ENCODE measurements around the gene HOXD3.

Gene HOXD3

DNA sequence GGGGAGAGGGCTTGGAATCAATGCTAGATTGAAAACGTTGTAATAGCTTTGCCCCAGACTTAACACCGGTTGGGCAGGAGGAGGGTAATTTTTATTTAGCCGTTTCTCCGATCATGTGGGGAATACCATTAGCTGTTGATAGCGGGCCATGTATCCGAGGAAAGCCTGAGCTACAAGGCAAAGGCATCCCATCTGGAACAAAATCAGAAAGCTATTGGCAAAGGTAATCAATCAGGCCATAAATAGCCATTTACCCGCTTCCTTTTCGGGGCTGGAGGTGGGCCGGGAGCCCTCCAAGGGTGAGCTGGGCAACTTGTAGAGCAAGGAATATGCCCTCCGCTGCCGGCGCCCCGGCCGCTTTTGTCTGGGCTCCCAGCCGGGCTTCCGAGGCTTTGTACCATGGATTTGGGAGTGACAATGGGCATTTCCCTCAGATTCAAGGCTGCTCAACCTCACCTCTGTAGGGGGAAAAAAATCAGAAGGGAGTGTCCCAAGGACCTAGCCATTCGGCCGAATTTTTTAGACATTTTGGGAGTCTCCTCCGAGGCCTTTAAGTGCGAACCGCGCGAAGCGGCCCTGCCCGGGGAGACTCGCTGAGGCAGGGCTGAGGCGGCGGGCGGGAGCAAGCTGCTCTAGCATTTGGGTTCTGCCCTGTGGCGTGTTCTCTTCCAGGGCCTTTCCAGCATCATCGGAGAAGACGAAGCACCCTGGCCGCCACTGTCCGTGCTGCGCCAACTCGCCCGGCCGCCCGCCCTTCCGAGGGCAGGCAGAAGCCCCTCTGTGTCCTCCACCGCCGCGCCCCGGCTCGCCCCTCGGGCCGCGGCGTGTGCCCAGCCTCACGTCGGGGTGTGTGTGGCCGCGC lies 35.7 kb upstream of the HOXD3 start:
- in situ Hi-C loops (cut with HindIII; ENCODE audit: low sequenced_read_pairs), result no loop called here

DNA sequence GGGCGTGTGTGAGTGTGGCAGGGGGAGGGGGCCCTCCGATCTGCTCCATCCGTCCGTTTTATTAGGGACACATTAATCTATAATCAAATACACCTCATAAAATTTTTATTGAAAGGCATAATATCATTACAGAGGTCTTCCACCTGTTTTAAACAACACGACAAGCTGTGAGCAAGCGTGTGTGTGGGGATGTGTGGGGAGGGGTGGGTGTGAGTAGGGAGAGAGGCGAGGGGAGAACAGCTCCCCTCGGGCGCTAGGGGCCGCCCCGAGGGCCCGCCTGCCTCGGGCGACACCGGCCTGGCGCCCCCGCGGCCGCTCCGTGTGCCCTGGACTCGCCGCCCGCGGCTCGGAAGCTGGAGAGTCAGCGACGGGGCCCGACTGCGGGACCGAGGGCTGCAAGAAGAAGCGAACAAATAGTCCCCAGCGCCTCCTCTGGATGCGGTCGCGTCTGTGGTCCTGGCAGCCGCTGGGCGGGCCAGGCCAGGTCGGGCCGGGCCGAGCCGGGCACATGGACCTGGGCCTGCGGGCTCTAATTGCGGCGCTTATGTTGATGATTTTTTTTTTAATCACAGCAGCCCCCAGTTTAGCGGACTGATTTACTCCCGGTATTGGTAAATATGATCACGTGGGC lies 34.9 kb upstream of the HOXD3 start:
- in situ Hi-C loops (cut with HindIII; ENCODE audit: low sequenced_read_pairs), result no loop called here

DNA sequence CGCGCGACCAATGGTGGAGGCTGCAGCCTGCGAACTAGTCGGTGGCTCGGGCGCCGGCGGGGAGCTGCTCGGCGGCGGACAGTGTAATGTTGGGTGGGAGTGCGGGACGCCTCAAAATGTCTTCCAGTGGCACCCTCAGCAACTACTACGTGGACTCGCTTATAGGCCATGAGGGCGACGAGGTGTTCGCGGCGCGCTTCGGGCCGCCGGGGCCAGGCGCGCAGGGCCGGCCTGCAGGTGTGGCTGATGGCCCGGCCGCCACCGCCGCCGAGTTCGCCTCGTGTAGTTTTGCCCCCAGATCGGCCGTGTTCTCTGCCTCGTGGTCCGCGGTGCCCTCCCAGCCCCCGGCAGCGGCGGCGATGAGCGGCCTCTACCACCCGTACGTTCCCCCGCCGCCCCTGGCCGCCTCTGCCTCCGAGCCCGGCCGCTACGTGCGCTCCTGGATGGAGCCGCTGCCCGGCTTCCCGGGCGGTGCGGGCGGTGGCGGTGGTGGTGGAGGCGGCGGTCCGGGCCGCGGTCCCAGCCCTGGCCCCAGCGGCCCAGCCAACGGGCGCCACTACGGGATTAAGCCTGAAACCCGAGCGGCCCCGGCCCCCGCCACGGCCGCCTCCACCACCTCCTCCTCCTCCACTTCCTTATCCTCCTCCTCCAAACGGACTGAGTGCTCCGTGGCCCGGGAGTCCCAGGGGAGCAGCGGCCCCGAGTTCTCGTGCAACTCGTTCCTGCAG lies 34.3 kb upstream of the HOXD3 start, which contains the start of gene HOXD9:
TSS of gene HOXD9 (plus strand) at position 37 of the 728 bp plus-strand sequence. CDS start at position 87, 50 bp downstream.
- in situ Hi-C loops (cut with HindIII; ENCODE audit: low sequenced_read_pairs), result no loop called here

DNA sequence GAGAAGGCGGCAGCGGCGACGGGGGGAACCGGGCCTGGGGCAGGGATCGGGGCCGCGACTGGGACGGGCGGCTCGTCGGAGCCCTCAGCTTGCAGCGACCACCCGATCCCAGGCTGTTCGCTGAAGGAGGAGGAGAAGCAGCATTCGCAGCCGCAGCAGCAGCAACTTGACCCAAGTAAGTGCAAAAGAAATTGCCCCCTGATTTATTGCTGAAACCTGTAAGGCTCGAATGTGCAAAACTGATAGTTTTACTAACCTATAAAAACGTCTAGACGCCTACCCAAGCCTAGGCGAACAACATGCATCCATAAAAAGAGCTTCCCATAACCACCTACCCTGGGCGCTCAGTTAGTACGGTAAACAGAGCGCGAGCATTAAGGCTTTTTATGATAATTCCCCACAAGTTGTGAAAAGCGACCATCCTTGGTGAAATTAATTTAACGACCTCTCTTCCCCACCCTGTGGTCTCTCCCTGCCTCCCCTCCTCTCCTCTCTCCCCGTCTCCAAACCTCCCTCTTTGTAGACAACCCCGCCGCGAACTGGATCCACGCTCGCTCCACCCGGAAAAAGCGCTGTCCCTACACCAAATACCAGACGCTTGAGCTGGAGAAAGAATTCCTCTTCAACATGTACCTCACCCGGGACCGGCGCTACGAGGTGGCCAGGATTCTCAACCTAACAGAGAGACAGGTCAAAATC lies 33.5 kb upstream of the HOXD3 start:
- in situ Hi-C loops (cut with HindIII; ENCODE audit: low sequenced_read_pairs), result no loop called here

DNA sequence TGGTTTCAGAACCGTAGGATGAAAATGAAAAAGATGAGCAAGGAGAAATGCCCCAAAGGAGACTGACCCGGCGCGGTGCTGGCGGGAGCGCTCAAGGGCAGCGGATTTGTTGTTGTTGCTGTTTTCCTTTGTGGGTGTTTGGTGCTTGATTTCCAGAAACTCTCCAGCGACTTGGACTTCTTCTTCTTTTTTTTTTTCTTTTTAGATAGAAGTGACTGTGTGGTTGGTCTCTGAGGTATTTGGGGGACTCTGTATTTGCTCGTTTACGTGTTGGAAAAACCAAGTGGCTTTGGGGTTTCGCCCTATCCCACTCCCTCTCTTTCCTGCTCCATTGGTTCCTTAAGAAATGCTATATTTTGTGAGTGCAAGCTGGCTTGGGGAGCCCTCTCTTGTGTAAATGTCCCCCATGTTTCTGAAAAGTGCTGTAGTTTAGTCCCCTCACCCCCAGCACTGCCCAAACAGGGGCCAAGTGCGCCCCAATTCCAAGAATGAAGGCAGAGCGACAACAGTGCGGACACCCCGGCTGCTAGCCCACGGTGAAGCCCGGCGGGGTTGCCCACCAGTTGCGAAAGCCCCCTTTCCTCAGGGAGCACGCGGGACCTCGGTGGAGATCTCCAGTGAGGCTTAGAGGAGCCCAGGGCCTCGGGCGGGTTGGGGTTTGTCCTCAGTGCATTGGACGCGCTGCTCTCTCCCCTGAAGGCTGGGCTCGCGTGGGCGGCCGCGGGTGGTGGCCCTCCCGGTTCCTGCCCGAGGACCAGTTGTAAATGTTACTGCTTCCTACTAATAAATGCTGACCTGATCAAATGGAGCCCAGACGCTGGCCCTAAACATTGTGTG lies 32.8 kb upstream of the HOXD3 start:
- in situ Hi-C loops (cut with HindIII; ENCODE audit: low sequenced_read_pairs), result no loop called here

DNA sequence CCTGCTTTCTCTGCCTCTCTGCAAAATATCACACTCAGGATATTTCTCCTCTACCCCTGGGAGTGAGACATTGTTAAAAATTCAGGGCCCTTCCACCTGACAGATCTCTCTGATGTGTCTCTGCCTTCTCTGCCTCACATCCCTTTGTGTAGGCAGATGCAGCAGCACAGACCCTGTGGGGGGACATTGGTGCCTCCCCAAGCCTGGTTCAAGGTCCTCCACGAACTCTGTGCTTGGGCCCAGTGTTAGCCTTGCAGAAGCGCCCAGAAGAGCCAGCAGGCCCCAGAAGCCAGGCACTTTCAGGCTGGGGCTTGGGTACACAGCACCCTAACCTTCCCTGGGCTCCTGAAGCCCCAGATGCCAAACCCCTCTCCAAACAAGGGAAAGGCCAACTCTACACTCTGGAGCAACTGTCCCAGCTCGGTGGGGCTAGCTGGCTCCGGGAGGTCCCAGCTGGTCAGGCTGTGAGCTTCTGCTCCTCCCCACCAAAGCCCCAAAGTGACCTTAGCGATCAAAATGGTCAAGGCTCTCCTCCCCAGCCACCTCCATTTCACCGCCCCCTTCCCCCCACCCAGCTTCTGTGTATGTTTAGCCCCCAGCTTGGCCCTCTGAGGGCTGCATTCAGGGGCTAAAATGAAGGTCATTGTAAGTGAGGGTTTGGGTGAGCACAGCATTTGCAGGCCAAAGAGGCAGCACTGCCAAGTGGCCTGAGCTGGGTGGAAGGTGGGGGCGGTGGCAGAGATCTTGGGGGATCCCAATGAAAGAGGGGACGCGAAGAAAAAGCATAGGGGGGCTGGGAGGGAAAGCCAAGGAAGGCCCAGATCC lies 31.9 kb upstream of the HOXD3 start:
- in situ Hi-C loops (cut with HindIII; ENCODE audit: low sequenced_read_pairs), result loop anchor here (25.0 kb wide), 1 partner anchor 512 kb away; no protein-coding TSS in a partner anchor

DNA sequence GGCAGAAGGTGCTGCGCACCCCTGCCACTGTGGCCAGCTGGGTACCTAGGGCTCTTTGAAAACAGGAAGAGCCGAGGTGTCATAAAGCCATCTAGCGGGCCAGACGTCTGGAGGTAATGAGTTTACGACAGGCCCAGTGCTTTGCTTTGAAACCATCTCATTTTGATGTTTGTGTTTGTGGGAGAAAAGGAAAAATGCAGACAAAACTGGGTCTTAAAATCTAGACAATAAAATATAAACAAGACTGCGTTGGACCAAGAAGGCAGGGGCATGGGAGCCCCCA lies 31.4 kb upstream of the HOXD3 start:
- in situ Hi-C loops (cut with HindIII; ENCODE audit: low sequenced_read_pairs), result loop anchor here (25.0 kb wide), 1 partner anchor 512 kb away; no protein-coding TSS in a partner anchor

DNA sequence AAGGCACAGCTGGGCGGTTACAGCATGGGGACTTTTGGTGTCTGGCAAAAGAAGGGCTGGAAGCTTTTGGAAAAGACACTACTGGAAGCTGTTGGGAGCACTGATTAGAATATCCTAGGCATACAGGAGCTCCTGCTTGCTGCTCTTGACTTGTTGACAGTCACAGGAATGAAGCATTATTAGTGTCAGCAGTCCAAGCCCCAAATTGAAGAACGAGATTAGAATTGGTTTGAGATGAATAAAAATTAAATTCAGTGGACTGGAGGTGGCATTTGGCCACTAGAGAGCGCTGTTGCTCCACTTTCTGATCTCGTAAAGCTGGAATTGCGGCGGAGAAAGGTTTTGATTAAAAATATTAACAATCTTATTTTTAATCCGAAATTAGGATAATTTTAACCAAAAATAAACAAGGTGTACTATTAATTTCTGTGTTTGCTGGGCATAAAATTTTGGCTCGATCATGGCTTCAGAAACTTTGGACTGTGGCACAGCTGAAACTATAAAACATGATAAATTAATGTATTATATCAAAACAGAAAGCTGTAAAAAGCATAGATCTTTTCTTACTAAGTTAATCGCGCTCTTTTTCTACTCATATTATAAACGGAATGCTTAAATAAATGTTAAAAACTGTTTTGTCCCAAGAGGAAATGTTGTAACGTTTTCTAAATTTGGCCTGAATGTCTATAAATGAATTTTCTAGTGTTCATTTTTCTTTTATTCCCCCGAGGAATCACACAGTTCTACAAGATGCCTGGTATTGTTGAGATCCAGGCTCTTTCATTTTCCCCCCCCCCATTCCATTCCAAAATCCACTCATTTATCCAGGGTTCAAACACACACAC lies 30.0 kb upstream of the HOXD3 start:
- in situ Hi-C loops (cut with HindIII; ENCODE audit: low sequenced_read_pairs), result loop anchor here (25.0 kb wide), 1 partner anchor 510 kb away; no protein-coding TSS in a partner anchor

DNA sequence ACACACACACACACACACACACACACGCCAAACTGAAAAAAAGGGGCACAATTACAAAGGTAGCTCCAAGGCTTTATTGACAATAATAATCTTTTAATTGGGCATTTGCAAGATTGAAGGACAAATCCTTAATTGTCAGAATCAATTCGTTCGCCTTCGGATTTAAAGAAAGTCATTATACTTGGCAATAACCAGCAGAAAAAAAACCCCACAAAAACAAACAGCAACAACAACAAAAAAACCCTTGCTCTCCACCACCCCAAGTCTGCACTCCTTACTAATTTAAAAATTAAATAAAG lies 29.4 kb upstream of the HOXD3 start:
- in situ Hi-C loops (cut with HindIII; ENCODE audit: low sequenced_read_pairs), result loop anchor here (25.0 kb wide), 1 partner anchor 510 kb away; no protein-coding TSS in a partner anchor

DNA sequence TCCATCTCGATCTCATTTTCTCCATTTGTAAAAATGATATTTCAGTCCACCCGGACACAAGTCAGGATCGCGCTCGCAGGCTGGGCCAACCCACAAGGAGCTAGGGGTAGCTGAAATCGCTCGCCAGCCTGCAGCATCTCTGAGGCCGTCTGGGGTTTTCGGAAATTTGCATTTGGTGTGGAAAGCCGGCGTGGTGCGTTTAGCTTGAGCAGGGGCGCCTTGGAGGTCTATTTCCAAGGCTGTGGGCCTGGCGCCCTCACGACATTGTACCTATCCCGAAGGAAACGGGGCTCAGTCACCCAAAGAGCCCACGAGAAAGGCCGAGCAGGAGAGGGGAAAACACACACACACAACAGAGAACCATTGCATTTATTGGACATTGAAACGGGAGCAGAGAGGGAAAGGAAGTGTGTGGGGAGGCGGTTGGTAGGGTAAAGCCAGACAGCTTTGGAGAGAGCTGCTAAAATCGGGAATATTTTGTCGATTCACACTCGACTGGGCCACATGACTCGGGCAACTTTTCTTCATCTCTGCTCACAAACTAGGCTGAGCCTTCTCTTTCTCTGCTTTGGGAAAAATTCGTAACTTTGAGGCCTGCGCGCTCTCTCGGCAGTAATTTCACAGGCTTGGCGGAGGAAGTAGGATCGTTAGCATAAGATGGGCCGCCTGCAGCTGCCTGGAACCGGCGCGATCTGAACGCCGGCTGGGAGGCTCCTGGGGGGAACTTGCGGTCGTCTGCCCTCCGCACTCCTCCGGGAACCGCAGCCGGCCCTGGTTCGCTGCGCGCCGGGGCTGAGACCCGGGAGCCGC lies 28.7 kb upstream of the HOXD3 start:
- in situ Hi-C loops (cut with HindIII; ENCODE audit: low sequenced_read_pairs), result loop anchor here (25.0 kb wide), 1 partner anchor 509 kb away; no protein-coding TSS in a partner anchor

DNA sequence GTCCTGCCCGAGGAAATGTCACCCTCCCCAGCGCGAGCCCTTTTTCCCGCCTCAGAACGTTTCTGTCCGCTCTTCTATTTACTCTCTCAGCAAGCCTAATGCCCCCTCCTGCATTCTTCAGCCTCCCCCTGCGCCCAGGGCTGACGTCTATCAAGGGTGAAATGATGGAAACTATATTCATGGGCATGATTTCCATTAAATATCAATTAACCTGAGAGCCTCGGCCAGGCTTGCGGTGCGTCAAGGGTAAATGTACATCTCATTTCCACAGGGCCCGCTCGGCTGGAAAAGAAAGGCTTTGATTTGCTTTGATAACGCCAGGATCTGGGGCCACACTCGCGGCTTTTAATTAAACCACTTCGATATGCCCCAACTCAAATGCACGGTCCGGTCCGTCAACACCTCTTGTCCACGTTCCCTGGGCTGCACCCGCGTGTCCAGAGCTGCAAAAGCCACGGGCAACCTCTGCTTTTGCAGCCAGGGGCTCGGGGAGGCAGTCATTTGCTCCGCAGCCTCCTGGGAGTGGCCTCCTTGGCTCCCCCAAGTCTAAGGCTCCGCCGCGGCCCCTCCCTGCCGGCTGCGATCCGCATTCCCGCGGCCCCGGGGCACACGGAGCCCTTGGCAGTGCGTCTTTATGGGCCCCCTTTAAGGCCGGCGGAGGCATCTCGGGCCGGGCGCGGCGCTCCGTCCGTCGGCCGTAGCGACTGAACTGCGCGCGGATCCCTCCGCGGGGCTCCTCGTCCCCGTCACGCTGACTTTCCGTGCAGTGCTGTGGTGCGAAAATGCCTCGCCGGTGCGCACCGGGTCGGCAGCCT lies 27.9 kb upstream of the HOXD3 start, which contains the start of gene HOXD8:
TSS of gene HOXD8 (plus strand) at position 724 of the 815 bp plus-strand sequence. CDS start 662 bp downstream, outside the sequence.
- in situ Hi-C loops (cut with HindIII; ENCODE audit: low sequenced_read_pairs), result loop anchor here (25.0 kb wide), 1 partner anchor 508 kb away; no protein-coding TSS in a partner anchor

DNA sequence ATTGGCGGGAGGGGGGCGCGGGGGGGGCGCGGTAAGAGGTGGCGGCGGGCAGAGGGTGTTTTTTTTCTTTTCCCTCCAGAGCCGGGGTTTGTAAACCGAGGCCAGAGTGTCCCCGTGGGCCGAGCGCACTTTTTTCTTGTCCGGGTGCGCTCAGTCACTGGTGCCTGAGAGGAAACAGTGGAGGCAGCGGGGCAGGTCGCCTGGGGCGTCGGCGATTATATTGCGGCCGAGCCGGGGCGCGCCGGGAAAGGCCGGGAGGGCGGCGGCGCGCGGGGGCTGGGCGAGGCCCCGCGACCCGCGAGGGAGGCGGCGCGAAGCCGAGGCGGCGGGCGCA lies 27.3 kb upstream of the HOXD3 start:
- in situ Hi-C loops (cut with HindIII; ENCODE audit: low sequenced_read_pairs), result loop anchor here (25.0 kb wide), 1 partner anchor 508 kb away; no protein-coding TSS in a partner anchor

DNA sequence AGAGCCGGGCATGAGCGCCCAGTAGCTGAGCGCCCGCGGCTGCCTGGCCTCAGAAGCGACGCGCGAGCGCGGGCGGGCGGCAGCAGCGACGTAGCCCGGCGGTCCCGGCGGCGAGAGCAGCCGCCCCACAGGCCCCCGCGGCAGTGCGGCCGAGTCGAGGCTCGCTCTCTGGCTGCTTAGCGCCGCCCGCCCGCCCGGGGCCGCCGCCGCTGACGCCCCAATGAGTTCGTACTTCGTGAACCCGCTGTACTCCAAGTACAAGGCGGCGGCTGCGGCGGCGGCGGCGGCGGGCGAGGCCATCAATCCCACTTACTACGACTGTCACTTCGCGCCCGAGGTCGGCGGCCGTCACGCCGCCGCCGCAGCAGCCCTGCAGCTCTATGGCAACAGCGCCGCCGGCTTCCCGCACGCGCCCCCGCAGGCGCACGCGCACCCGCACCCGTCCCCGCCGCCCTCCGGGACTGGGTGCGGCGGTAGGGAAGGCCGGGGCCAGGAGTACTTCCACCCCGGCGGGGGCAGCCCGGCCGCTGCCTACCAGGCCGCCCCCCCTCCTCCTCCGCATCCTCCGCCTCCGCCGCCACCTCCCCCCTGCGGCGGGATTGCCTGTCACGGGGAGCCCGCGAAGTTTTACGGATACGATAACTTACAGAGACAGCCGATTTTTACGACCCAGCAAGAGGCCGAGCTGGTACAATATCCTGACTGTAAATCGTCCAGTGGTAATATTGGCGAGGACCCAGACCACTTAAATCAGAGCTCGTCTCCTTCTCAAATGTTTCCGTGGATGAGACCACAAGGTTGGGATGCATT lies 26.8 kb upstream of the HOXD3 start:
- in situ Hi-C loops (cut with HindIII; ENCODE audit: low sequenced_read_pairs), result loop anchor here (25.0 kb wide), 1 partner anchor 507 kb away; no protein-coding TSS in a partner anchor

DNA sequence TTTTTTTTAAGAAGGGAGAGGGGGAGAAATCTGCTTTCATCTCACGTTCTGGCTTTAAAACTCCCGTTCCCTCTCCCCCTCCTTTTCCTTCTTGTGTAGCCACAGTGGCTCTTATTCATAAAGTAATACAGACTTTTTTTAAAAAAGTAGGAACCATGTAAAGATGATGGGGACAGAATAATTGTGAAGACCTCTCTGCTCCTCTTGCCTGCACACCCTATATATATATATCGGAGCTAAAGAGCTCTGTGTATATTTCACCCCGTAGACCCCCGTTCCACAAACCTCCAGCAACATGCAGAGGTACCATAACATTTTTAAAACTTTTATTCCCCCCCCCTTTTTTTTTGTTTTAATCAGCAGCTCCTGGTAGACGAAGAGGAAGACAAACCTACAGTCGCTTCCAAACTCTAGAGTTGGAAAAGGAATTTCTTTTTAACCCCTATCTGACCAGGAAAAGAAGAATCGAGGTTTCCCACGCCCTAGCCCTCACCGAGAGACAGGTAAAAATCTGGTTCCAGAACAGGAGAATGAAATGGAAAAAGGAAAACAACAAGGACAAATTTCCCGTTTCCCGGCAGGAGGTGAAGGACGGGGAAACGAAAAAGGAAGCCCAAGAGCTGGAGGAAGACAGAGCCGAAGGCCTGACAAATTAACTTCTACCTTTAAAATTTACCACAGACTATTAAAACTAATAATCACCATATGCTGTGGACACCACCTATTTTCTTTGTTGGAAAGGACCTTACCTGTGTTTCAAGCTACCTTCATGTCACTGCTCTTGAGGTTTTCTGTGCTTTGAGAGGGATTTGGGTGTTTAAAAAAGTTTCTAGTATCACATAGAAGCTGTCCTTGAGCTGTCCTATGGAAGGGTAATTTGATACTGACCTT lies 25.9 kb upstream of the HOXD3 start:
- in situ Hi-C loops (cut with HindIII; ENCODE audit: low sequenced_read_pairs), result loop anchor here (25.0 kb wide), 1 partner anchor 506 kb away; no protein-coding TSS in a partner anchor

DNA sequence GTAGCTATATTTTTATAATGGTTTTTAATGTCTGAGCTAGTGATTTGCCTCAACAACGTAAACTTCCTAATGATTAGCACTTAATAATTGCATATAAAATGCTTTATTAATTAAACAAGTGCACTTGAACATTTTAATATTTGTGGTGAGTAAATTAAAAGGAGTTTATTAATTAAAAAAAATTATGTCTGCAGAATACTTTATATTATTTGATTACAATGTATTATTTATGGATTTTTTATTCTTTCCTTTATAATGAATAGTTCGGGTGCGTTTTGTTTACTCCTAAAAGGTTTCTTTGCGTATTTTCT lies 25.3 kb upstream of the HOXD3 start:
- in situ Hi-C loops (cut with HindIII; ENCODE audit: low sequenced_read_pairs), result loop anchor here (25.0 kb wide), 1 partner anchor 505 kb away; no protein-coding TSS in a partner anchor

Data from DLD1 (cell line).